SHP77 treated with DMSO at 0.1 percent for 48 hours (cell line): ENCODE results near the gene KLHL8.
"Not testable (repeated sequence)": the region's sequence is repeated elsewhere in the genome, so short reads cannot be mapped to it uniquely, and the experiment has no call there.

Experiments
- DNase-seq: peaks from one replicate; lab custom pipeline; 2025; lab: John Stamatoyannopoulos, UW

The KLHL8 gene

DNA sequence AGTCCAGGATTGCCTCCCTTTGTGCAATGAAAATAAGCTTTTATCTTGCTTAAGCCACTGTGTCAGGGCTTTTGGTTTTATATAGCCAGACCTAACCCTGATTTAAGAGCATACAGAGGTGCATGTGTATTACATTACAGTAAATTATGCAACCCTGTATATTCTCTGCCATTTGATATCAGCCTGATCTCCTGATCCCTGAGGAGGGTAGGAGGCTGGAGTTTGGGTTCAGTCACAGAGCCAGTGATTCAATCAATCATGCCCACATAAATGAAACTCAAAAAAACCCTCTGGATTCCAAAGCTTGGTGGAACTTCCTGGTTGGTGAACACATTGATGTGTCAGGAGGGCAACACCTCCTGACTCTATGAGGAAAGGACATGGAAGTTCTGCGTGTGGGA lies 7.3 kb upstream of the KLHL8 start:
- DNase-seq = no peak

GRCh38 chr4:87225936-87226335 lies 5.5 kb upstream of the KLHL8 start:
- DNase-seq = no peak

GRCh38 chr4:87224141-87224923 lies 3.9 kb upstream of the KLHL8 start:
- DNase-seq = no peak

DNA sequence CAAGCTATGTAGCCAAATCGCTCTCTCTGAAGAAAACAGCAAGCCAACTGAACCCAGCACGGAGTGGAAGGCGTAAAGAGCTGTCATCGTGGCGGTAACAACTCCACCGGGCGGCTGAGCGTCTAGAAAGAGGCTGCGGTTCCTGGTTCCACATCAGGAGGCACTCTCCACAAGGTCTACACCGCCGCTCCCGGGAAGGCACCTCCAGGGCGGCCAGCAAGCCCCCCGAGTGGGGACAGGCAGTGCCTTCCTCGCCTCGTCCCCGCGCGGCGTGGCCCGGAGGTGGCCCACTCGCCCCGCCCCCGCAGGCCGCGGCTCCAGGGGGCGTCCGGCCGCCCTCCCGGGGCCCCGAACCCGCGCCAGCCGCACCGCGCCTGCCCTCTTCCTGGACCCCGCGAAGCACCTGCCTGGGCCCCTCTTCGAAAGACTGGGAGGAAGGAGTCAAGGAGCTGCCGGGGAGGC lies 755 bp downstream of the KLHL8 start:
- DNase-seq = no peak

DNA sequence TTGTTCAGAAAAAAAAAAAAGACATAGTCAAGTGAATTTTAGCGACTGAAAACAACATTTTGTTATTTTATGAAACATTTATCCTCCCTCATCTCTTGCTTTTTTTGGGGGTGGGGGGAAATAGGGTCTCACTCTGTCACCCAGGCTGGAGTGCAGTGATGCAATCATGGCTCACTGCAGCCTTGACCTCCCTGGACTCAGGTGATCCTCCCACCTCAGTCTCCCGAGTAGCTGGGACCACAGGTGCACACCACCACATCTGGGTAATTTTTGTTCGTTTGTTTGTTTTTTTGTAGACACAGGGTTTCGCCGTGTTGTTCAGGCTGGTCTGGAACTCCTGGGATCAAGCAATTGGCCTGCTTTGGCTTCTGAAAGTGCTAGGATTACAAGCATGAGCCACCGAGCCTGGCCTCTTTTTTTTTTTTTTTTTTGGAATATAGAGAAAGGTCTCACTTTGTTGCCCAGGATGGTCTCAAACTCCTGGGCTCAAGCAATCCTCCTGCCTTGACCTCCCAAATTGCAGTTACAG lies 3.1 kb downstream of the KLHL8 start:
- not testable (repeated sequence) for DNase-seq

- DNase-seq = no peak
Measured at GRCh38 chr4:87216469-87216868, 3.9 kb downstream of the KLHL8 start.

- no peak for DNase-seq
Measured at GRCh38 chr4:87213421-87214075, 6.9 kb downstream of the KLHL8 start.

- no peak for DNase-seq
Measured at GRCh38 chr4:87211249-87211952, 9.0 kb downstream of the KLHL8 start.

- DNase-seq = no peak
Measured at GRCh38 chr4:87209696-87210095, 10.7 kb downstream of the KLHL8 start.

DNA sequence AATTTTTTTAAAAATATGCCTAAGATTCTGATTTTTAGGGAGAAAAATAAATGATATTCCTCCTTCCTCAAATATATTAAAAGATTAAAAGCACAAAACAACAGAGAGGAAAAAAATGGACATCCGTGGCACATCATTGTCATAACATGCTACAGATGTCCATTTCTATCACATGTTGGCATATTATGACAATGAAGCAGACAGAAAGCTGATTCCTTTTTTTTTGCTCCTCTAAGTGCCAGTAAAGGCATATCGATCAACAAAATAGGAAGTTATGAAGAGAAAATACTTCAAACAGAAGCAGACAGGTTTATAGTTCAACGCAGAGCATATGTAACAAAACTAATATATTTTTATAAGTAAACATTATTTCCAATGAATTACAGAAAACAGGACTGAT lies 11.2 kb downstream of the KLHL8 start:
- no peak for DNase-seq

DNA sequence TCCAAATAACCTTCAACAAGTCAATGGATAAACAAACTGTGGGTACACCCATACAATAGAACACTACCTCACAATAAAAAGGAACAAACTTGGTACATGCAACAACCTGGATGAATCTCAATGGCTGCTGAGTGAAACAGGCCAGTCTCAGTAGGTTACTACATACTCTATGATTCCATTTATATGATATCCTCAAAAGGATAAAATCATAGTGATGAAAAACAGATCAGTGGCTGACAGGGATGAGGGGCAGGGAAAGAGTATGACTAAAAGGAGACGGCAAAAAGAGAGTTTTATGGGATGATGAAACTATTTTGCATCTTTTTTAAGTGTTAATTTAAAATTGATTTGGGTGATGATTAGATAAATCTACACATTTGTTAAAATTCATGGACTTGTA lies 15.9 kb downstream of the KLHL8 start:
- no peak for DNase-seq

- no peak for DNase-seq
Measured at GRCh38 chr4:87196927-87197326, 23.5 kb downstream of the KLHL8 start.

DNA sequence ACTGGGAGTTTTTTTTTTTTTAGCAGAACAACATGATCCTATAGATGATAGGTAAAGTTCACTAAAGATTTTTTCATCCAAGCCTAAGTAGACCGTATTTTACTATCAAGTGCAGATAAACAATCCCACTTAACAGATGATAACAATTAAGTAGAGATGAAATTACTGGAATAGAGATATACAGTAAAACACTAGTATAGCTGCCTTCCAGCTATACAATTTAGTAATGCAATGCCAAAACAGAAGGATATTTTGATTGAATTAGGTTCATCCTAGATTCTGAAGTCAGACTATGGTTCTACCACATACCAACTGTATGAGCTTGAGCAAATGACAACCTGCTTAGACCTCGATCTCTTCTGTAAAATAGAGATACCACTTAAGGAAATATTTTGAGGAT lies 24.3 kb downstream of the KLHL8 start:
- no peak for DNase-seq

GRCh38 chr4:87193958-87194675 lies 26.3 kb downstream of the KLHL8 start:
- no peak for DNase-seq

DNA sequence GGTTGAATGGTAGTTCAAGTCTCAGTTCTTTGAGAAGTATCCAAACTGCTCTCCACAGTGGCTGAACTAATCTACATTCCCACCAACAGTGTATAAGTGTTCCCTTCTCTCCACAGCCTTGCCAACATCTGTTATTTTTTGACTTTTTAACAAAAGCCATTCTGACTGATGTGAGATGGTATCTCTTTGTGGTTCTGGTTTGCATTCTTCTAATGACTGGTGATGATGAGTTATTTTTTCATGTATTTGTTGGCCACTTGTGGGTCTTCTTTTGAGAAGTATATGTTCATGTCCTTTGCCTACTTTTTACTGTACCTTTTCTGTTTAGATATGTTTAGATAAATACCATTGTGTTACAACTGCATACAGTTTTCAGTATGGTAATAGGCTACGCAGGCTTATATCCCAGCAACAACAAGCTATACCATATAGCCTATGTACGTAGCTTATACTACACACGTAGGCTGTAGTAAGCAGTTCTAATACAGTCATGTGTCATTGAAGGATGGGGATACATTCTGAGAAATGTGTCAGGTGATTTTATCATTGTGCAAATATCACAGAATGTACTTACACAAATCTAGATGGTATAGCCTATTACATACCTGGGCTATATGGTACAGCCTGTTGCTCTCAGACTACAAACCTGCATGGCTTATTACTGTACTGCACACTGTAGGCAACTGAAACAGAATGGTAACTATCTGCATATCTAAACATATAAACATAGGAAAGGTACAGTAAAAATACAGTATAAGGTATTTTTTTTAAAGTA lies 28.1 kb downstream of the KLHL8 start:
- DNase-seq = no peak

GRCh38 chr4:87188932-87189331 lies 31.5 kb downstream of the KLHL8 start:
- no peak for DNase-seq

- DNase-seq = no peak
Measured at GRCh38 chr4:87188048-87188447, 32.4 kb downstream of the KLHL8 start.

GRCh38 chr4:87185146-87185870 lies 35.1 kb downstream of the KLHL8 start:
- no peak for DNase-seq

DNA sequence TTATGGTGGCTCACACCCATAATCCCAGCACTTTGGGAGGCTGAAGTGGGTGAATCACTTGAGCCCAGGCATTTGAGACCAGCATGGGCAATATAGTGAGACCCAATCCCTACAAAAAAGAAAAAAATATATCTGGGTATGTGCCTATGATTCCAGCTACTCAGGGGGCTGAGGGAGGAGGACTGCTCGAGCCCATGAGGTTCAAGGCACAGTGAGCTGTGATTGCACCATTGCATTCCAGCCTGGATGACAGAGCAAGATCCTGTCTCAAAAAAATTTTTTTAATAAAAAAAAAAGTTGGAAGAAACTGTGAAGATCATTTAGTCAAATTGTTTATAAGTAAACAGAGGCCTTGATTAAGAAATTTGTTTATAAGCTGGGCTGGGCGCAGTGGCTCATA lies 39.7 kb downstream of the KLHL8 start:
- no peak for DNase-seq

DNA sequence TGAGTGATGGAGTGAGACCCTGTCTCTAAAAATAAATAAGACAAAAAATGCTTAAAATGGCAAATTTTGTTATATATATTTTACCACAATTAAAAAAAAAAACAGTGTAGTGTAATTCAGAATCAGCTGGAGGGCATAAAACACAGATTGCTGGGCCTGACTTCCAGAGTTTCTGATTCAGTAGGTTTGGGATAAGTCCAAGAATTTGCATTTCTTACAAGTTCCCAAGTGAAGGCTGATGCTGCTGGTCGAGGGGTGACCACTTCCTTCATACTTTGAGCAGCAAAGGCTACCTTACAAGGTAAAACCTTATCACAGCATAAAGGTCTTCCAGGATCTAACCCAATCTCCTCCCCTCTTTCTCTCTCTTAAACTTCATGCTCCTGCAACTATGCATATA lies 40.7 kb downstream of the KLHL8 start:
- no peak for DNase-seq

- DNase-seq = no peak
Measured at GRCh38 chr4:87174672-87175071, 45.7 kb downstream of the KLHL8 start.
